Fibroblast of skin of right quadriceps (primary cell): ENCODE data around the gene CSTB.

ENCODE experiments used
- DNase-seq: peaks from one replicate; pipeline ENCODE4 v3.0.0-alpha.2; 2013

The CSTB gene

GRCh38 chr21:43766734-43767497 is 9.2 kb downstream of the CSTB start:
- DNase-seq = no peak

GRCh38 chr21:43764576-43765495 is 11.3 kb downstream of the CSTB start:
- DNase-seq = peak; percentile 22

GRCh38 chr21:43763901-43764523 is 12.1 kb downstream of the CSTB start:
- DNase-seq = no peak

- DNase-seq = no peak
Observed at GRCh38 chr21:43762303-43763128, 13.6 kb downstream of the CSTB start.

GRCh38 chr21:43761886-43762285 is 14.2 kb downstream of the CSTB start:
- no peak for DNase-seq

GRCh38 chr21:43760391-43760958 is 15.6 kb downstream of the CSTB start:
- DNase-seq = no peak

- no peak for DNase-seq
Observed at GRCh38 chr21:43759651-43760050, 16.5 kb downstream of the CSTB start.

- DNase-seq = no peak
Observed at GRCh38 chr21:43758811-43759210, 17.3 kb downstream of the CSTB start.

GRCh38 chr21:43758111-43758641 is 17.9 kb downstream of the CSTB start:
- DNase-seq = peak; percentile 54

GRCh38 chr21:43757601-43758000 is 18.5 kb downstream of the CSTB start:
- no peak for DNase-seq

- DNase-seq = no peak
Observed at GRCh38 chr21:43755820-43756594, 20.1 kb downstream of the CSTB start.

- DNase-seq = no peak
Observed at GRCh38 chr21:43754948-43755781, 20.9 kb downstream of the CSTB start.

GRCh38 chr21:43753439-43753799 is 22.7 kb downstream of the CSTB start:
- no peak for DNase-seq

- DNase-seq = no peak
Observed at GRCh38 chr21:43752758-43753438, 23.2 kb downstream of the CSTB start.

GRCh38 chr21:43751955-43752591 is 24.0 kb downstream of the CSTB start:
- DNase-seq = no peak

- DNase-seq = no peak
Observed at GRCh38 chr21:43750339-43751033, 25.6 kb downstream of the CSTB start.

- DNase-seq = no peak
Observed at GRCh38 chr21:43749651-43750262, 26.4 kb downstream of the CSTB start.

GRCh38 chr21:43748622-43749021 is 27.5 kb downstream of the CSTB start:
- DNase-seq = no peak
